HG03378 (cell line): ENCODE data around the gene DDR2.
A peak's percentile ranks its signal among the peaks of the same experiment; 100 is the strongest.

Source experiments
- ATAC-seq: cut with Tn5 transposase; IDR thresholded peaks from one replicate; pipeline ENCODE4 v1.9.1; 2021; ENCODE audit warnings: mild to moderate bottlenecking, moderate library complexity; ENCODE audit not compliant: unreplicated experiment

Gene DDR2

DNA sequence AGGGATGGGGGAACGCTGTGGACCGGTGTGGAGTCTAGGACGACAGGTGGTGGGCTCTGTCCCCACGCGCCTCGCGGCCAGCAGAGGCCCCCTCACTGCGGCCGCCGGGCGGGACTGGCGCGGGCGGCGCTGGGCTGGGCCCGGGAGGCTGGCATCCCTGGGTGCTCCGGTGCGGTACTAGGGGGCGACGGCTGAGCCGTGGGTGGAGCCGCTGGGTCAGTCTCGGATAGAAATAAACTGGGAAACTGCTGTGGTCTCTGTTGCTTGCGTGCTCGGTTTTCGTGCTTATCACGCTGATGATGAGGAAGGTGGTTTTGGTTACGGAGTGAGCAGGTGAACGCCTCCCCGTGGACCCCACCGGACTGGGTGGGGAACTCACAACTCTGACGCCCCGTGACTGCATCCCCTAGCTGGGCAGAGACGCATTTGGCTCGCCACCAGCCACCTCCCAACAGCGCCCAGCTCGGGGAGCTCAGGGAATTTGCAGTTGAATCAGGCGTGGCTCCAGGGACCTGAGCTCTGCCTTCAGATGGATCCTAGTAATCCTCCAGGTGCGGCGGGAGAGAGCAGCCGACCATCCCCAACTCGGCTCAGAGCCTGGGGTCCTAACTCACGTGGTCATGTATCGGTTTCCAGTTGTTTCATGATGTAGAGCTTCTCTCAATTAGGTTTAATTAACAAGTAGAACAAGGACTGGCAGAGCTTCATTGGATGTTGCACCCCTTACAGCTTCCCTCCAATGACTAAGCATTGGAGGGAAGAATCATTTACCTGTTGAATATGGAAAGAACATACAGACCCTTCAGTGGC, 190.3 kb downstream of the DDR2 start:
- no peak for ATAC-seq

DNA sequence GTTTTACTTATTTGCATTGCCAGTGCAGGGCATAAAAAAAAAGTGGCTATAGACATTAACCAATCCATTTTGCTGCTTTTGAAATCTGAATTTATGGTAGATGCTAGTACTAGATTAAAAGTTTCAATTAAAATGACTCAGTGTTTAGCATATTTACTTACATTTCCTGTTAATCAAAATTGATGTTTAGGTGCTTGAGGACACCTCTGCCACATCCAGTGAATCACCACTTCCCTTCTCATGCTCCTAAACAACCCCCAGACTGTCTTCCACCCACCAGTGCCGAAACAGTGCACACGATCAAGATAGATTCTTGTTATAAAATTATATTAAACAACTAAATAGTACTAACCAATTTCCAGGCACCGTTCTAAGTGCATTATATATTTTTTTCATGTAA, 191.0 kb downstream of the DDR2 start:
- no peak for ATAC-seq

DNA sequence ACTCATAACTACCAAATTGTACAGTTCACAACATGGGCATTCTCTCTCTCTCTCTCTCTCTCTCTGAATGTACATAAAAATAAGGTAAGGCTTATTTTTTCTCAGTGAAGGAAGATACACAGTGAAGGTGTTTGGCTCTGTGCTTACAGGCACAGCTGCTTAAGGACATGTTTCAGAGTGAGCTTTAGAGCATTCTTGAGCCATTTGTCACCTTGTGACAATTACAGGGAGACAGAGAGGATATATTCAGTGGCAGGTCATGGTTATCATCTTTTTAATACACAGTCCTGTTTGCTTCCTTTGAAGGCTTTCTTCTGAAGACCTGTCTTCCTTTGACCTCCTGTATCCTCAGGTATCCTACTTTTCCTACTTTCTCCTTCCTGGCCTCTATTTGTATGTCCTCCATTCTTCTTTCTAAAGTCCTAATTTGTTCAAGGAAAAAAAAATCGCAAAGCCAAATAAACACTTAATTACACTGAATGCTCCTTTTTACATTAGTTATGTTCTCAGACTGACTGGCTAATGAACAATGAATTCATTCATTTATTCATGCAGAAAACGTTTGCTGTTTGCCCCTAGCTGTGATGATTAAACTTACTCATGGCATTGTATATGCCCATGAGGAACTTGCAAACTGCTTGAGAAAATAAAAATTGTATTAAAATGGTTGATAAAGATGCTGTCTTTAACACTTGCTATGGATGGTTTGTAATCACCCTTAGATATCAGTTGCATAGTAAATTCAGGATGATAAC, 191.7 kb downstream of the DDR2 start:
- no peak for ATAC-seq

DNA sequence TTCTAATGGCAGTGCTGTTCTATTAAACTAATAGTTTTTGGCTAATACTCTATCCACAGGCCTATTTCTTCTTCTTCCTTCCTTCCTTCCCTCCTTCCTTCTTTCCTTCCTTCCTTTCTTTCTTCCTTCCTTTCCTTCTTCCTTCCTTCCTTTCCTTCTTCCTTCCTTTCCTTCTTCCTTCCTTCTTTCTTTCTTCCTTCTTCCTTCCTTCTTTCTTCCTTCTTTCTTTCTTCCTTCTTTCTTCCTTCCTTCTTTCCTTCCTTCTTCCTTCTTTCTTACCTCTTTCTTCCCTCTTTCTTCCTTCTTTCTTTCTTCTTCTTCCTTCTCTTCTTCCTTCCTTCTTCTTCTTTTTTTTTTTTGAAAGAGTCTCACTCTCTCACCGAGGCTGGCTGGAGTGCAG, 197.0 kb downstream of the DDR2 start:
- no peak for ATAC-seq

DNA sequence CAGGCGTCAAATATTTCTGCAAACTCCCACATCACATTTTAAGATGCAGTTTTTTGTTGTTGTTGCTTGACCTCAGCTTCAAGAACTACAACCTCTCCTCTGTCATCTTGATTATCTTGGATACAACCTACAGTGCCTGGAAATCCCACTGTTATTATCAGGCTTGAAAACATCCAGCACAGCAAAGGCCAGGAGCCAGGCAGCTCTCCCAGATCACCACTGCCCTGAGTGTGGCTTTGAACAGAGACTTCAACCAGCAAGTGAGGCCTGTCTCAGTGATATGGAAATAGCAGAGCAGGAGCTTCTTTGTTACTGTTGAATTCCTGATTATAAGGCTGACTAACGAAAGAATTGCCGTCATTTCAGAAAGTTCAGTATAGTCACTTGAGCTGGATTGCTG, 200.2 kb downstream of the DDR2 start:
- ATAC-seq = no peak

DNA sequence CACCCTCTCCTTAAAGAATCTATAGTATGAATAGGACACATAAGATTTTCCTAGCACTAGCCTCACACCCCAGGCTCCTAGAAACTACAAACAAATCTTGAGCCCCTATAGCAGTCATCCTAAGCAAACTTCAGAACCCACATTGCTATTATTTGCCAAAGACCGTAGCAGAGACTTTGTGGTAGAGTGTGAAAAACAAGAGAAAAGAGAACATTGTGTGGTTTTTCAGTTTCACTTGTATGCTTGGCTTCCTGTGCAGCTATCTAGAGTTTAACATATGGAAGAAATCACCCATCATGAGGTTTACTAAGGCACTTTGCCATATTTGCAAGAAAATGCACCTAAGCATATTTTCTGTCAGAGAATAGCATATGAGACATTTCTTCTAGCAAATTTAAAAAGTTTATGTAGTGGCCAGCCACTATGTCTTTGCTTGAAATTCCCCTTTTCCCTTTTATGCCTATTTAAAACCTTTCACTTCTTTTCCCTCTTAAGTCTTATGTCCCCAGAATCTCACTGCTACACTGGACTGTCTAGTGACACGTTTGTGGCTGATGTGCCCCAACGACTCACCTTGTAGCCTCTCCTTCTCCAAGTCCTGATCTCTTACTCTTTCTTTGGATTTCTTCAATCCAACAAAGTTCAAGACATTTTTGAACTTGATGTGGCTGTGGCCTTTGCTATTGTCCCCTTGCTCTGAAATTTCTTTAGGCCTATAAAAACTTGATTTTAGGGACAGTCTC, 203.1 kb downstream of the DDR2 start:
- ATAC-seq = peak; percentile 96
